Nephron (organoid): ENCODE measurements around the gene GLRX.
A peak's percentile ranks its signal among the peaks of the same experiment; 100 is the strongest.

Experiments
- H3K27ac Mint-ChIP-seq, 3 experiments: 2 replicates each; pipeline ENCODE4 v1.8.0; 2020; ENCODE audit warnings: mixed read lengths in 3 of 3, mild to moderate bottlenecking in 2 of 3, moderate library complexity in 1 of 3
- H3K27me3 Mint-ChIP-seq: 2 replicates; pipeline ENCODE4 v1.8.0; 2021; ENCODE audit warnings: low read depth, mild to moderate bottlenecking, moderate library complexity, mixed read lengths
- H3K36me3 Mint-ChIP-seq: 2 replicates; pipeline ENCODE4 v1.8.0; 2020; ENCODE audit warnings: low read depth, mixed read lengths
- H3K4me1 Mint-ChIP-seq: 2 replicates; pipeline ENCODE4 v1.8.0; 2020; ENCODE audit warnings: mixed read lengths
- H3K4me3 Mint-ChIP-seq, 3 experiments: 2 replicates each; pipeline ENCODE4 v1.8.0; 2020; ENCODE audit warnings: mild to moderate bottlenecking in 3 of 3, mixed read lengths in 3 of 3, moderate library complexity in 2 of 3
- H3K9me3 Mint-ChIP-seq: 2 replicates; pipeline ENCODE4 v1.8.0; 2020; ENCODE audit warnings: mixed read lengths
- TF ChIP-seq, protein P1 (sequence below), 3 experiments: fragments of 200-600 bp; sonication (generic); IDR thresholded peaks; one replicate each; pipeline ENCODE4 v1.5.0; 2021; ENCODE audit warnings: antibody characterized with exemption in 3 of 3; ENCODE audit not compliant: unreplicated experiment in 3 of 3

Gene GLRX

GRCh38 chr5:95827892-95828246 is 5.3 kb upstream of the GLRX start:
- H3K9me3 Mint-ChIP-seq: no peaks in the 10 kb centered on the region
- peaks cover 11% of the 10 kb centered on the region for H3K27me3 Mint-ChIP-seq
- no peak overlapping the region for H3K4me3 Mint-ChIP-seq
- peaks cover 23% of the 10 kb centered on the region for H3K4me1 Mint-ChIP-seq
- H3K27ac Mint-ChIP-seq: no peak overlapping the region
- H3K36me3 Mint-ChIP-seq: no peaks in the 10 kb centered on the region
- TF ChIP-seq, protein P1, sequence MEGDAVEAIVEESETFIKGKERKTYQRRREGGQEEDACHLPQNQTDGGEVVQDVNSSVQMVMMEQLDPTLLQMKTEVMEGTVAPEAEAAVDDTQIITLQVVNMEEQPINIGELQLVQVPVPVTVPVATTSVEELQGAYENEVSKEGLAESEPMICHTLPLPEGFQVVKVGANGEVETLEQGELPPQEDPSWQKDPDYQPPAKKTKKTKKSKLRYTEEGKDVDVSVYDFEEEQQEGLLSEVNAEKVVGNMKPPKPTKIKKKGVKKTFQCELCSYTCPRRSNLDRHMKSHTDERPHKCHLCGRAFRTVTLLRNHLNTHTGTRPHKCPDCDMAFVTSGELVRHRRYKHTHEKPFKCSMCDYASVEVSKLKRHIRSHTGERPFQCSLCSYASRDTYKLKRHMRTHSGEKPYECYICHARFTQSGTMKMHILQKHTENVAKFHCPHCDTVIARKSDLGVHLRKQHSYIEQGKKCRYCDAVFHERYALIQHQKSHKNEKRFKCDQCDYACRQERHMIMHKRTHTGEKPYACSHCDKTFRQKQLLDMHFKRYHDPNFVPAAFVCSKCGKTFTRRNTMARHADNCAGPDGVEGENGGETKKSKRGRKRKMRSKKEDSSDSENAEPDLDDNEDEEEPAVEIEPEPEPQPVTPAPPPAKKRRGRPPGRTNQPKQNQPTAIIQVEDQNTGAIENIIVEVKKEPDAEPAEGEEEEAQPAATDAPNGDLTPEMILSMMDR (IDR thresholded peaks at IDR 0.05; ENCODE audit: unreplicated experiment in 3 of 3): no peak

- TF ChIP-seq, protein P1 (IDR thresholded peaks at IDR 0.05; ENCODE audit: unreplicated experiment in 3 of 3): no peak
- Mint-ChIP-seq H3K4me1 (peaks cover 30% of the 10 kb centered on the region), H3K4me3 (no peak overlapping the region), H3K27me3 (peaks cover 11% of the 10 kb centered on the region), H3K27ac (no peak overlapping the region), H3K36me3 (no peaks in the 10 kb centered on the region), H3K9me3 (no peaks in the 10 kb centered on the region)
Observed at GRCh38 chr5:95826949-95827891, 4.7 kb upstream of the GLRX start.

- TF ChIP-seq, protein P1 (IDR thresholded peaks at IDR 0.05; ENCODE audit: unreplicated experiment in 3 of 3): no peak
- no peaks in the 10 kb centered on the region for H3K9me3 Mint-ChIP-seq
Observed at GRCh38 chr5:95825495-95825894, 3.0 kb upstream of the GLRX start.

GRCh38 chr5:95824747-95825146 is 2.2 kb upstream of the GLRX start:
- H3K36me3 Mint-ChIP-seq: no peaks in the 10 kb centered on the region
- H3K4me3 Mint-ChIP-seq: no peak overlapping the region
- H3K9me3 Mint-ChIP-seq: no peaks in the 10 kb centered on the region
- peaks cover 8% of the 10 kb centered on the region for H3K27me3 Mint-ChIP-seq
- peak overlapping the region in 1 of 3 experiments; percentile 97 for H3K27ac Mint-ChIP-seq
- H3K4me1 Mint-ChIP-seq: peaks cover 42% of the 10 kb centered on the region
- TF ChIP-seq, protein P1 (IDR thresholded peaks at IDR 0.05; ENCODE audit: unreplicated experiment in 3 of 3): no peak

More at GRCh38 chr5:95825495-95825894, 3.0 kb upstream of the GLRX start:
- Mint-ChIP-seq H3K27me3 (peaks cover 8% of the 10 kb centered on the region), H3K27ac (peak overlapping the region in 2 of 3 experiments; percentile 18 to 24), H3K4me1 (peaks cover 42% of the 10 kb centered on the region), H3K4me3 (peak overlapping the region in 1 of 3 experiments; percentile 29), H3K36me3 (no peaks in the 10 kb centered on the region)

DNA sequence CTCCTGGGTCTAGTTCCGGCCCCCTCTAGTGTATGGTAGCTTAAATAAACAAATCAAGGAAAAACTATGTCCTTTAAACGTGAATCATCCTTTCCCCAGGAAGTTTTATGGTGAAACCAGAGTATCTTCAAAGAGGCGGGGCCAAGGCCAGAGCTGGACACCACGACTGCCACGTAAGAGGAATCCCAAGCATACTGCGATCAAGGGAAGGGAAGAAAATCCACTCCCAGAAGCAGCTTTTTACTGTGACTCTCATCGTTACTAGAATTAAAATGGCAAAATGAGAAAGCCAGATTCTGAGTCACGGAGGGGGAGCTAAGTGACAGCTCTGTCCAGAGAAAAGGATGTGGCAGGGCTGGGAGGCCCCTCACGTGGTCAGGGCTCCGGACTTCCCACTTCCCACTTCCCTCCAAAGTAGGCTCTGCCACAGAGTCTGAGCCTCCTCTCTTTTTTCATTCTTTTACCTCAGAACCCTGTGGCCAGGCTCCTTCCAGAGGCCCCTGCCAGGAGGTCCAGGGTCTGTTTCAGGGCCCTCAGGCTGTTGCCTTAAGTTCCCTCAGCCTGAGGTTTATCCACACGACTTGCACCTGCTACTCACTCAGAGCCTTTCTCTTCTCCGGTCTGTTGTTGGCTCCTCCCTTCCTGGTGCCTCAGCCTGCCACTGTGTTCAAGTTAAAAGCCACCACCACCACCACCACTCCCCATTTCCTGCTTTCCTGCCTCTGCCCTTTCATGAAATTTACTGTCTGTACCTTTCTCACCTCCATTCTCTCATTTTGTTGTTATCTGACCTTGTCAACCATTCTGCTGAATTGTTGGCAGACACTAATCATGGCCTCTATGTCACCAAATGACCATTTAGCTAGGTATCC is 1.4 kb upstream of the GLRX start:
- Mint-ChIP-seq H3K4me1 (peaks cover 46% of the 10 kb centered on the region), H3K36me3 (no peaks in the 10 kb centered on the region), H3K9me3 (no peaks in the 10 kb centered on the region), H3K27ac (peak overlapping the region; percentile 90 to 97 (median 94)), H3K4me3 (peak overlapping the region; percentile 49 to 96 (median 73)), H3K27me3 (peaks cover 11% of the 10 kb centered on the region)
- TF ChIP-seq, protein P1 (IDR thresholded peaks at IDR 0.05; ENCODE audit: unreplicated experiment in 3 of 3): no peak
